ENCODE data around the gene C5orf58. TPM values are rescaled to one million over a fixed set of nuclear protein-coding genes. Genes with fewer than 3 reads are reported as not detected.

Gene C5orf58
- total and polyA plus RNA-seq, 10 of the 15 experiments (the other 5 are each of a cell fraction or from before 2014, with no cell fraction given): 0.13 to 0.27 (median 0.26) TPM; not detected in 7

- CTCF ChIA-PET: interaction anchor here (0.8 to 2.1 kb wide), 5 partner anchors 14 to 174 kb away, joined by 4 to 11 read pairs (median 4); no protein-coding TSS in a partner anchor
- Histone ChIP-seq H4K20me1 (ENCODE audit: control insufficient read depth, insufficient read depth) (no peaks in the 10 kb centered on the region), H3K36me3 (ENCODE audit: control insufficient read depth in 2 of 2, insufficient read depth in 2 of 2, low read length in 1 of 2) (peaks cover 6% of the 10 kb centered on the region in 2 experiments; a peak in 3 of 4 replicates), H3K4me3 (no peak overlapping the region), H3K4me1 (ENCODE audit: control insufficient read depth, insufficient read depth, low read length) (no peaks in the 10 kb centered on the region), H3K9ac (ENCODE audit: control insufficient read depth, insufficient read depth, low read length) (no peak overlapping the region), H3K27ac (ENCODE audit: control insufficient read depth, insufficient read depth) (no peak overlapping the region), H3K79me2 (ENCODE audit: control insufficient read depth, insufficient read depth, low read length) (no peaks in the 10 kb centered on the region), H3K9me3 (replicated peaks; ENCODE audit: control insufficient read depth, insufficient read depth, low read length) (no peaks in the 10 kb centered on the region), H3K27me3 (replicated peaks in 1 of 2; ENCODE audit: control insufficient read depth in 2 of 2, insufficient read depth in 2 of 2, low read length in 1 of 2) (no peaks in the 10 kb centered on the region), H3K4me2 (ENCODE audit: control insufficient read depth, insufficient read depth) (no peak overlapping the region), H2AFZ (ENCODE audit: control insufficient read depth, low read depth, low read length) (no peak overlapping the region)
- RAD21 ChIA-PET (ENCODE audit: unreplicated experiment): no interaction called here
- in situ Hi-C loops (cut with MboI): no loop called here
- DNase-seq (ENCODE audit: low read depth, low spot score) (no peak), FAIRE-seq (no peak), ATAC-seq (no peak)
- SMC1A ChIA-PET (ENCODE audit: uncharacterized antibody, unreplicated experiment): interaction anchor here (1.2 kb wide), 1 partner anchor 13 kb away, joined by 4 read pairs; no protein-coding TSS in a partner anchor
- intact Hi-C loops (cut with micrococcal nuclease; ENCODE audit: unreplicated experiment): no loop called here
- POLR2A ChIA-PET: no interaction called here
- 88% methylated on average over 9 of the region's 9 CpGs for WGBS (ENCODE audit: insufficient coverage, insufficient replicate concordance, low lambda C conversion rate, missing lambda C conversion rate)
- no TSS peak for BruUV-seq (replicated peaks)
- no peak for TF ChIP-seq ZNF274 (IDR thresholded peaks at IDR 0.05; ENCODE audit: insufficient read depth, insufficient read length)
- no peak for TF ChIP-seq ZBTB40 (IDR thresholded peaks at IDR 0.05; ENCODE audit: borderline replicate concordance)
- no peak for TF ChIP-seq ESRRA (IDR thresholded peaks at IDR 0.05; ENCODE audit: low read length)
- no peak for TF ChIP-seq SMAD5 (IDR thresholded peaks at IDR 0.05; ENCODE audit: low read depth)
- TF ChIP-seq IRF3 (IDR thresholded peaks at IDR 0.05): no peak
- TF ChIP-seq SMARCA5 (IDR thresholded peaks at IDR 0.05): no peak
- no peak for TF ChIP-seq FOXK2 (IDR thresholded peaks at IDR 0.05)
- no peak for TF ChIP-seq GATAD2B (conservative IDR thresholded peaks at IDR 0.05; ENCODE audit: low read depth)
- no peak for TF ChIP-seq SKIL (IDR thresholded peaks at IDR 0.05; ENCODE audit: low read depth, poor library complexity, severe bottlenecking)
- TF ChIP-seq MLLT1 (IDR thresholded peaks at IDR 0.05): no peak
- no peak for TF ChIP-seq ATF7 (IDR thresholded peaks at IDR 0.05; ENCODE audit: low read depth)
- no peak for TF ChIP-seq CHD4 (IDR thresholded peaks at IDR 0.05)
- no peak for TF ChIP-seq ZNF207 (IDR thresholded peaks at IDR 0.05; ENCODE audit: borderline replicate concordance)
- no peak for TF ChIP-seq NR2C1 (IDR thresholded peaks at IDR 0.05)
- TF ChIP-seq ZNF24 (IDR thresholded peaks at IDR 0.05): no peak
Measured at GRCh38 chr5:170252720-170253350, 20.1 kb downstream of the C5orf58 start.

Data from GM12878 (cell line).